HUES6 (cell line): ENCODE data around the gene IFNGR1.

Experiments
- H3K27ac ChIP-seq: 2 replicates; pipeline ENCODE4 v1.7.0; 2013; ENCODE audit warnings: low read depth, mild to moderate bottlenecking, low read length, inconsistent platforms
- H3K27me3 ChIP-seq: 2 replicates; pipeline ENCODE4 v1.6.1; 2013; ENCODE audit warnings: low read length; ENCODE audit not compliant: control insufficient read depth, insufficient read depth
- H3K36me3 ChIP-seq: 2 replicates; pipeline ENCODE4 v1.6.1; 2013; ENCODE audit warnings: low read length; ENCODE audit not compliant: control insufficient read depth, insufficient read depth
- H3K4me1 ChIP-seq: 2 replicates; pipeline ENCODE4 v1.6.1; 2013; ENCODE audit warnings: low read length; ENCODE audit not compliant: control insufficient read depth, insufficient read depth
- H3K4me3 ChIP-seq: 2 replicates; pipeline ENCODE4 v1.5.1; 2013; ENCODE audit warnings: low read depth, low read length
- H3K9ac ChIP-seq: one replicate; pipeline ENCODE4 v1.6.1; 2013; ENCODE audit warnings: mild to moderate bottlenecking, low read length
- H3K9me3 ChIP-seq: 2 replicates; pipeline ENCODE4 v1.6.1; 2013; ENCODE audit warnings: low read depth, low read length; ENCODE audit not compliant: control insufficient read depth, insufficient read depth

Gene IFNGR1

GRCh38 chr6:137165375-137166246, 53.6 kb downstream of the IFNGR1 start:
- Histone ChIP-seq H3K36me3 (no peaks in the 10 kb centered on the region), H3K9me3 (peaks cover 66% of the 10 kb centered on the region), H3K9ac (no peak overlapping the region), H3K4me1 (no peaks in the 10 kb centered on the region), H3K27me3 (no peaks in the 10 kb centered on the region), H3K27ac (no peak overlapping the region), H3K4me3 (no peak overlapping the region)

- H3K9ac ChIP-seq = no peak overlapping the region
These were observed 55.4 kb downstream of the IFNGR1 start for GRCh38 chr6:137163732-137164318.

GRCh38 chr6:137162692-137163306, 56.4 kb downstream of the IFNGR1 start:
- Histone ChIP-seq H3K27me3 (no peaks in the 10 kb centered on the region), H3K4me3 (no peak overlapping the region), H3K36me3 (no peaks in the 10 kb centered on the region), H3K4me1 (no peaks in the 10 kb centered on the region), H3K27ac (no peak overlapping the region), H3K9me3 (peaks cover 53% of the 10 kb centered on the region), H3K9ac (no peak overlapping the region)

More at GRCh38 chr6:137163732-137164318, 55.4 kb downstream of the IFNGR1 start:
- Histone ChIP-seq H3K27ac (no peak overlapping the region), H3K36me3 (no peaks in the 10 kb centered on the region), H3K27me3 (no peaks in the 10 kb centered on the region), H3K4me1 (no peaks in the 10 kb centered on the region), H3K9me3 (peaks cover 53% of the 10 kb centered on the region), H3K4me3 (no peak overlapping the region)

GRCh38 chr6:137161949-137162348, 57.2 kb downstream of the IFNGR1 start:
- Histone ChIP-seq H3K9me3 (peaks cover 46% of the 10 kb centered on the region), H3K27me3 (no peaks in the 10 kb centered on the region), H3K27ac (no peak overlapping the region)

GRCh38 chr6:137160763-137161162, 58.4 kb downstream of the IFNGR1 start:
- Histone ChIP-seq H3K4me3 (no peak overlapping the region), H3K9me3 (peaks cover 42% of the 10 kb centered on the region), H3K27me3 (no peaks in the 10 kb centered on the region), H3K27ac (no peak overlapping the region), H3K4me1 (no peaks in the 10 kb centered on the region), H3K36me3 (no peaks in the 10 kb centered on the region), H3K9ac (no peak overlapping the region)

More at GRCh38 chr6:137161949-137162348, 57.2 kb downstream of the IFNGR1 start:
- no peak overlapping the region for H3K9ac ChIP-seq
- no peaks in the 10 kb centered on the region for H3K4me1 ChIP-seq
- H3K36me3 ChIP-seq = no peaks in the 10 kb centered on the region
- H3K4me3 ChIP-seq = no peak overlapping the region

- Histone ChIP-seq H3K36me3 (no peaks in the 10 kb centered on the region), H3K27me3 (no peaks in the 10 kb centered on the region), H3K9me3 (peaks cover 35% of the 10 kb centered on the region), H3K4me3 (no peak overlapping the region), H3K9ac (no peak overlapping the region), H3K4me1 (no peaks in the 10 kb centered on the region), H3K27ac (no peak overlapping the region)
These were observed 59.3 kb downstream of the IFNGR1 start for GRCh38 chr6:137159912-137160311.

GRCh38 chr6:137157601-137158000, 61.6 kb downstream of the IFNGR1 start:
- no peak overlapping the region for H3K9ac ChIP-seq
- H3K4me3 ChIP-seq = no peak overlapping the region
- no peaks in the 10 kb centered on the region for H3K4me1 ChIP-seq
- peaks cover 13% of the 10 kb centered on the region; the same call in 1 of the 2 replicates for H3K9me3 ChIP-seq
- no peaks in the 10 kb centered on the region for H3K36me3 ChIP-seq
- no peaks in the 10 kb centered on the region for H3K27me3 ChIP-seq
- no peak overlapping the region for H3K27ac ChIP-seq

- Histone ChIP-seq H3K9ac (no peak overlapping the region), H3K27ac (no peak overlapping the region), H3K4me3 (no peak overlapping the region), H3K36me3 (no peaks in the 10 kb centered on the region), H3K4me1 (no peaks in the 10 kb centered on the region), H3K9me3 (peaks cover 6% of the 10 kb centered on the region), H3K27me3 (no peaks in the 10 kb centered on the region)
These were observed 62.5 kb downstream of the IFNGR1 start for GRCh38 chr6:137156650-137157049.

- Histone ChIP-seq H3K27ac (no peak overlapping the region), H3K36me3 (no peaks in the 10 kb centered on the region), H3K27me3 (no peaks in the 10 kb centered on the region), H3K4me3 (no peak overlapping the region), H3K9ac (no peak overlapping the region), H3K4me1 (no peaks in the 10 kb centered on the region), H3K9me3 (peaks cover 6% of the 10 kb centered on the region)
These were observed 63.4 kb downstream of the IFNGR1 start for GRCh38 chr6:137155830-137156229.

GRCh38 chr6:137150072-137150471, 69.1 kb downstream of the IFNGR1 start:
- no peak overlapping the region for H3K27ac ChIP-seq
- H3K4me3 ChIP-seq = no peak overlapping the region
- H3K9ac ChIP-seq = no peak overlapping the region
- H3K27me3 ChIP-seq = no peaks in the 10 kb centered on the region
- no peaks in the 10 kb centered on the region for H3K4me1 ChIP-seq
- H3K9me3 ChIP-seq = no peaks in the 10 kb centered on the region; the same call in 1 of the 2 replicates
- H3K36me3 ChIP-seq = no peaks in the 10 kb centered on the region

GRCh38 chr6:137149035-137149393, 70.2 kb downstream of the IFNGR1 start:
- Histone ChIP-seq H3K9me3 (no peaks in the 10 kb centered on the region; the same call in 1 of the 2 replicates), H3K4me1 (no peaks in the 10 kb centered on the region), H3K4me3 (no peak overlapping the region), H3K36me3 (no peaks in the 10 kb centered on the region), H3K27me3 (no peaks in the 10 kb centered on the region), H3K9ac (no peak overlapping the region), H3K27ac (no peak overlapping the region)
